ENCODE data around the gene RS1. TPM values are rescaled to one million over a fixed set of nuclear protein-coding genes. Genes with fewer than 3 reads are reported as not detected.

Gene RS1
- total and polyA plus RNA-seq, 9 of the 15 experiments (the other 6 are each of a cell fraction or from before 2014, with no cell fraction given), result not detected

GRCh38 chrX:18677161-18677869, 5.4 kb upstream of the RS1 start (continued):
- TF ChIP-seq BCLAF1 (IDR thresholded peaks at IDR 0.05; ENCODE audit: borderline replicate concordance in 1 of 2, control insufficient read depth in 1 of 2, low read depth in 2 of 2, low read length in 1 of 2) (no peak), LCOR (CRISPR knock-in tag; IDR thresholded peaks at IDR 0.05) (no peak), MLX (CRISPR knock-in tag; conservative IDR thresholded peaks at IDR 0.05) (no peak), OTX1 (CRISPR knock-in tag; IDR thresholded peaks at IDR 0.05) (no peak), SFPQ (IDR thresholded peaks at IDR 0.05; ENCODE audit: low read depth, low read length) (no peak), HNRNPLL (IDR thresholded peaks at IDR 0.05; ENCODE audit: low read depth, low read length, poor library complexity, severe bottlenecking) (no peak), THRA (IDR thresholded peaks at IDR 0.05) (no peak), SRSF9 (IDR thresholded peaks at IDR 0.05; ENCODE audit: borderline replicate concordance, low read depth, low read length) (no peak), CSDE1 (IDR thresholded peaks at IDR 0.05) (no peak), MYC (IDR thresholded peaks at IDR 0.05; ENCODE audit: low read depth, low read length) (no peak), MYC (CRISPR knock-in tag; IDR thresholded peaks at IDR 0.05; ENCODE audit: borderline replicate concordance, low read depth) (no peak), ZNF830 (CRISPR knock-in tag; IDR thresholded peaks at IDR 0.05) (no peak), ZBTB7A (IDR thresholded peaks at IDR 0.05; ENCODE audit: borderline replicate concordance, control insufficient read depth, low read depth, low read length) (no peak), FOXP4 (CRISPR knock-in tag; IDR thresholded peaks at IDR 0.05; ENCODE audit: borderline replicate concordance) (no peak), CBX5 (IDR thresholded peaks at IDR 0.05; ENCODE audit: borderline replicate concordance, low read depth) (no peak), NBN (IDR thresholded peaks at IDR 0.05; ENCODE audit: low read depth) (no peak), TCF7 (IDR thresholded peaks at IDR 0.05; ENCODE audit: borderline replicate concordance) (no peak)

Measured in K562 (cell line).